Measurements from ENCODE around the gene VEPH1.

VEPH1 gene

DNA sequence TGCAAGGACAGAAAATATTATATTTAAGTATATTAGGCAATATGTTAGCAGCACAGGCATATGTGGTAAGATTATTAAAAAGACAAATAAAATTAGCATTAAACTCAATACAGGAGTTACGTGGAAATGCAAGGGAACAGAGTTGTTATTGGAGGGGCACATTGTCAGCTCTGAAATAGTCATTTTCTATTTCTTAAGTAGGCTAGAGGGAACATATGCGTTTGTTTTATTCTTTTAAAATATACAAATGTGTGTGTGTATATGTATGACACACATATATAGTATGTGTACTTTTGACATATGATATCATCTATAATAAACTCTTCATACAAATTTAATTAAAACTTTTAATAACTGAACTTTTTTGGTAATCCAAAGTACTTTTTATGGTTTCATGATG is 22.8 kb upstream of the VEPH1 start:
- DNase-seq: no peak

- no peak for DNase-seq
Measured at GRCh38 chr3:157523814-157524213, 20.6 kb upstream of the VEPH1 start.

- DNase-seq: no peak
Measured at GRCh38 chr3:157522648-157523047, 19.4 kb upstream of the VEPH1 start.

DNA sequence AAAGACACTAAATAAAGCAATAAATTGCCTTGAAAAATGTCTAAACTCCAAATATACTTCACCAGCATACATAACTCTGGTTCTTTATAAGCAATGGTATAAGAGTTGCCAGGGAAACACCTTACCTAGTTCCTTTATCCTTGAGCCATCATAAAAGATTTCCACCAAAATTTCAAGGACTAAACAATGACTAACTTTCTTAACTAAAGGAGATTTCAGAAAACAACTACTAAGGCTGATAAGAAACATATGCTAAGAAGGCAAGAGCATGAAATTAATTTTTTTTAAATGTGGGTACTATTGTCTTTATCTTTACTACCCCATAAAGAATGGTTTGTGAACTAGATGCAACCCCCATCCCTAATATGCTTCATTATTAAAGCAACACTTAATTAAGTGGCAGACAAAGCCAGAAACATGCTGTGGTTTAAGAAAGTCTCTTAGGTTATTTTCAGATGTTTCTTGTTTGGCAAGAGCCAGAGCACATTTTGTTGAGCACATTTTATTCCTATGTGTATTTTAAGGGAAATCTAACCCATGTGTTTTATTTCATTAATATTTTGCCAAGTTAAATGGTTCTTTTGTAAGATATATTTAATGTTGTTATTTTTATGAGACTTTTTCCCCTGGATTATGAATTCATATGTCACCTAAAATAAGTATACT is 17.4 kb upstream of the VEPH1 start:
- DNase-seq: no peak

GRCh38 chr3:157518881-157519280 is 15.7 kb upstream of the VEPH1 start:
- DNase-seq: no peak

DNA sequence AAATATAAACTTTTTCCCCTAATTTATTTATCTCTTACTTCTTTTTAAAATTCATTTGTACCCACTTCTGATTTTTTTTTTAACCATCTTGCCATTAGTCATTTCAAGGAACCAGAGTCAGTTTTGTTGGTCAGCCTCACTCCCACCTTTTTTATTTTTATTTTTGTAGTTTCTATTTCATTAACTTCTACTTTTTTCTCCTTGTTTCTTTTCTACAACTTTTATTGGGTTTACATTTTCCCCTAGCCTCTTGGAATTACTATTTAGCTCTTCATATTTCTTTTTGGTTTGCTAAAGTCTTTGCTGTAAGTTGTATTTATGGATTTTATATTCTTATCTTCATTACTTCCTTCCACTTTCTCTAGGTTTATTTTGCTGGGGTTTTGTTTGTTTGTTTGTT is 13.7 kb upstream of the VEPH1 start:
- DNase-seq: no peak

GRCh38 chr3:157515398-157515797 is 12.2 kb upstream of the VEPH1 start:
- no peak for DNase-seq

DNA sequence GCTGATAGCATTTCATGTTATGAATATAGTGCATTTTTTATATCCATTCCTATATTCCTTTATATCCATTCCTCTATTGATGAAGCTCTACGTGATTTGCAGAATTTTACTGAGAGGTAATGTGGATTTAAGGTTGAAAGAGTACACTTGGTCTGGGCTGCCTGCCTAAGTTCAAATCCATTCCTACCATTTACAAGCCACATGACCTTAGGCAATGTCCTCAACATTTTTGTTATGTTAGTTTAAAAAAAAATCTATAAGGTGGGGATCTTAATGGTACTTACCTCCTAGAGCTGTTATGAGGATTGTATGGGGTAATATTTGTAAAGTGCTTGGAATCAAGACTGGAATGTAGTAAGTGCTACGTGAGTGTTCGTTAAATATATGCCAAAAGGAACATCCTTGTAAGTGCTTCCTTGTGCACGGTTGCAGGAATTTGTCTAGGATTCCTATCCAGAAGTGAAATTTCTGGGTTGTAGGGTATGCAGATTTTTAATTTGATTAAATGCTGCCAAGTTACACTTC is 11.2 kb upstream of the VEPH1 start:
- no peak for DNase-seq

DNA sequence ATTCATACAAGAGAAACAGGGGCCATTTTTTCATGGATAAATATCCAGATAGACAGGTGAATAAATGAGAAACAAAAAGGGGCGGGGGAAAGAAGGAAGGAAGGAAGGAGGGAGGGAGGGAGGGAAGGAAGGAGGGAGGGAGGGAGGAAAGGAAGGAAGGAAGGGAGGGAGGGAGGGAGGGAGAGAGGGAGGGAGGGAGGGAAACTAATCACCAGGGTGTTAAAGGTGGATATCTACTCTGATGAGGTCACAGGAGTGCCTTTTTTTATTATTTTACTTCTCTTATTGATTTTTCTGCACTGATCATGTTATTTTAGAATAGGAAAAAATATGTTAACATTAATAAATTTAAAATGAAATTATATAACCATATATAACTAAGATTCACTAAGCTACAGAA is 10.4 kb upstream of the VEPH1 start:
- no peak for DNase-seq

DNA sequence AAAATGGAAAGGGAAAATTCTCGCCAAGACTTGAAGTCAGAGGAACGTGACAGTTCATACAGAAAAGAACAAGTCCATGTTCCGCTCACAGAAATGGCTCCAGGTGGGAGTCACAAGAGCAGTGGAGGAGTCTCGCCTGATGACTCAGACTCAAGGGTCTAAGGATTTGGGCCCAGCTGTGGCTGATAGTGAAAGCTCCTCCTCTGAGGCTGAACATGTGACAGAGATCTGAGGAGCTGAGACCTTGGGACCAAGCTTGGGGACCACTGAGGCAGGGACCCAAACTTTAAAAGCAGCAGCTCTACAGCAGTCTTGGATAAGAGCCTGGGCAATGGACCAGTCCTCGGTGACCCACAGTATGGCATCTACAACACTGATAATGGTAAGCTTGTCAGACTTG is 9.3 kb upstream of the VEPH1 start:
- DNase-seq: no peak

- DNase-seq: no peak
Measured at GRCh38 chr3:157508461-157508860, 5.2 kb upstream of the VEPH1 start.

DNA sequence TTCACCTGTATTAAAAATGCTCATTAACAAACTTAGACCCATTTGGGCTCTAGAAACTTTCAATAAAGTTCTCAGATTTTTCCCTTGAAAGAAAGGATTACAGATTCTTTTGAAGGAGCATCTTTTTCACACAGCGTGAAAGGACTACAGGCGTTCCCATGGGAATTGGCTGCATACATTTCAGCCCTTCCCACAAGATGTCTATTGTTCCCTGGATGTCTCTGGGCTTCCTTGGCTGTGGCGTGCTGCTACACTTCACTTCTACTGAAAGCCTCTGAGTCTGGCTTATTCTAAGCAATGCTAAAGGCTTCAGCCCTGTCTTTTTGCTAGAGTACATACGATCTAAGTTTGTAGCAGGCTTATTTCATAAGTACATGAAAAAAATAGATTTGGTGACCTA is 1.4 kb downstream of the VEPH1 start:
- DNase-seq: no peak

DNA sequence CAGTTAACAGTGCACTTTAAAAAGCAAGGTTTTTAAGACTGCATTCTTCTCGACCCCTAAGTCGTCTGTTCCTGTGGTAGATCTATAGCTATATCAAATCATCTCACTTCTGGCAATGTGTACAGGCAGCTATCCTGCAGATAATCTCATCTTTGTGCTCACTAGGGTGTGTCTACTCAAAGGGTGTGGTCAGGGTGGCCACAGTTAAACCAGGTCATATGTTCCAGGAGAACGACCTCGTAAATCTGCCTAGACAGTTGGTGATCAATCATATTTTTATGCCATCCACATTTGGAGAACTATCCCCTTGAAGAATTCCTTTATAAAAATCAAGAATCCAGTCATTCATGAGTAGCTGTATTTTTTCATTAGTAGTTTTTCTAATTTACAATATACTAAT is 3.0 kb downstream of the VEPH1 start:
- no peak for DNase-seq

DNA sequence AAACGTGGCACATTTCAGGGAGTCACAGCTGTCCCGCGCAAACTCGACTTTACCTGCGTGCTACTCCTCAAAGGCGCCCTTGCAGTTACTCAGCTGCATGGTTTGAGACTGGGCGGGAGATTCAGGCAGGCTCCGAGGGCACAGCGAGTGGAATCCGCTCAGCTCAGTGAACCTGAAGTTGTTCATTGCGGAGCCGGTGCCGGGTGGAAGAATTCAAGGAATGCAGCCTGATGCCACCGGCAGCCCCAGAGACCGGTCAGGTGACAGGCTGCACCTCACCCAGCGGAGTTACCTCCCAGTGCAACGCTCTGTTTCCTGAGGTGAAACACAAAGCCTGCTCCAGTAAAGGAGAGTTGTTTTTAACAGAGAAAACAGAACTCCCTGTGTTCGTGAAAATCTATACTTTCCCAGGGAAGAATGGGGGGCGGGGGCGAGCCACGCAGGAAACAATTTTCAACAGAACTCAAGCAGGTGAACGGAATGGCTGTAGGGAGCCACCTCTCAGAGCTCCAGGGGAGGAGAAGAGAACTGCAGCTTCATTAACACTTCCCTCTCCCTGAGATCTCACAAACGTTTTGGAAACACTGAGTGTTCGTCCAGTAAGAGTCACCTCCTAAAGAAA is 3.8 kb downstream of the VEPH1 start:
- DNase-seq: peak in 4 of 56 donors; percentile 0 to 11 (median 4)

DNA sequence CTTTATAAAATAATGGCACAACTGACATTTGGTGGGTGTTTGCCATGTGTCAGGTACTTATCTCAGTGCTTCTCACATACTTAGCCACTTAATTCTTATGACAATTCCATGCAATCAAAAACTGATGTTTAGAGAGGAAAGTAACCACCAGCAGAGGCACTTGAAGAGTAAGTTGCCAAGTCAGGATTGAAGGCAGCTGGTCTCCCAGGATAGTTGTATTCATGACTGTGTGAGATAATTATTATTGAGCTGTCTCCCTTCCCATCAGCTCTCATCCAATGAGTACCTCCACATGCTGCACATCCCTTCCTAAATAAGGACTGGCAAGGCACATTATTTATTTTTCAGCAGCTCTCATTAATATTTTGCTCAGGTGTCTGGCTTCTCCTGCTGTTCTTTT is 4.8 kb downstream of the VEPH1 start:
- no peak for DNase-seq

- DNase-seq: no peak
Measured at GRCh38 chr3:157495846-157496245, 7.4 kb downstream of the VEPH1 start.

DNA sequence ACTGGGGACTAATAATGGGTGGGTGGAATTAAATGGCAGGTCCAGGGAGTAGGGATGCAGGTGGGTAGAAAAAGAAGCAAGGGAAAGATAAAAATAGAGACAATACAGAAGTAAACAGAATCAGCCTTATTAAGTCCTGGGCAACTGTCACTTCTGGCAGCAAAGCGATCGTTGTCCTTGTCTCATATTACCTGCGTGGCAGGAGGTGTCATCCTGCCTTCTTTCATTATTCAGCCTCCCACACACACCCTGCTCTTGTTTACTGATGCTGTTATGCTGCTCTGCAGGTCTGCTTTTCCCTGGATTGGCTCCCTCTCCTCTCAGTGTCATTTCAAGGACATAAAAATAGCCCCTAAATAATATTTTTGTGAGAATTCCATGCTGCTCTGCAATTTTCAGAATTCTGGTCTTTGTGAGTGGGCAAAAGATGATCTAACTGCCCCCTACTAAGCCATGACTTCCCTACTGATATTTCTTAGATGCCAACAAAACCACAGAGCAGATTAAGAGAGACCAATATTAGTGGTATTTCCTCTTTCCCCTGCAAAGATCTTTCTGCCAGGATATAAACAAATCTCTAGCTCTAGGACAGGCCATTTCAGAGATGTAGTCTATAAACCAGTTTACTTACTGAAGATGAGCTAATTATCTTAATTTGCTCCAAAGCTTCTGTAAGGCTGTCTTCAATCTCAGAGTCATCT is 8.5 kb downstream of the VEPH1 start:
- DNase-seq: no peak

DNA sequence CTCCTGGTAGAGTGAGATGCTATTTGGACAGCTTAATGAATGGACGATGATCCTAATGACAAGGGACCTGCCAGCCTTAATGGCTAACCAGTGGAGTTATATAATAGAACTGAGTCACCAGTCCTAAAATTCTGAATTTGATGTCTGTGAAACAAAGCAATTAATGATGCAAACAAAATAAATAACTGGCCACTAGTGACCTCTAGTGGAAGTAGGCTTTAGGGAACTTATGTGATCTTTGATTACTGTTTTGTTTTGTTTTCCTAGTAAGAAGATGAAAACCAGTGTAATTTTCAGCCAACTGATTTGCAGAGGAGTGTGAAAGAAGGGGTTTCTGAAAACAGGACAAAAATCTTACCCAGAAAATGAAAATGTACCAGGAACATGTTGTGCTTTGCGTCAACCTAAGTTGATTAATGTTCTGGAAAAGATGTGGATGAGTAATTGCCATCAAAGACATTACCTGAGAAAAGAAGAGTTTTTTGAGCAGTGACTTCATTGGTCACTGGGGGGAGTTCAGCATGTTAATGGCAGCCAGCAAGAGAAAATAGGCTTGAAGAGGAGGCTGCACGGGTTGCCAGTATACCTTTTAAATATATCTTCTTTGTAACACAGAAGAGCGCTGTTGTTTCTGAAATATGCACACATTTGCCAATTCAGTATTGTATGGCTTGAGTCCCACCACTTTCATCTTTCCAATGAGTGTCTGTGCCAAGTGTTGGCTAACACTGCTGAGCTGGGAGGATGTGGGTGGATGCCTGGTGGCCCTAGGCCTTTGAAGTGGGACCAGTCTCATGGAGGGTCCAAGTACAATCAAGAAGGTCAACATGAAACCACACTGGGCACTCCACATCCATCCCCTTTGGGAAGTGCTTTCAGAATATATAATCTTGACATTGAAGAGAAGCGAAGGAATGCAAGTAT is 9.3 kb downstream of the VEPH1 start:
- DNase-seq: no peak

- DNase-seq: no peak
Measured at GRCh38 chr3:157491136-157491535, 12.1 kb downstream of the VEPH1 start.

- no peak for DNase-seq
Measured at GRCh38 chr3:157488144-157488543, 15.1 kb downstream of the VEPH1 start.

GRCh38 chr3:157487339-157487738 is 15.9 kb downstream of the VEPH1 start:
- DNase-seq: no peak
